Thymus (tissue), 11 donors: Measurements from ENCODE around the gene ZYX. TPM values are rescaled to one million over a fixed set of nuclear protein-coding genes. Genes with fewer than 3 reads are reported as not detected.
"Not testable (repeated sequence)": the region's sequence is repeated elsewhere in the genome, so short reads cannot be mapped to it uniquely, and the experiment has no call there.

Experiments
- DNase-seq, 9 donors: peaks; one replicate each; pipeline ENCODE4 v3.0.0-alpha.2; 2013; ENCODE audit warnings: low spot score in 9 of 9, low read depth in 6 of 9, missing footprints in 1 of 9
- H3K27ac ChIP-seq, 2 donors: one replicate each; pipeline ENCODE4 v1.5.1; 2013; ENCODE audit warnings: control low read depth in 1 of 2, low read depth in 1 of 2, low read length in 1 of 2, mild to moderate bottlenecking in 1 of 2, moderate library complexity in 1 of 2
- H3K27me3 ChIP-seq, 2 donors: one replicate each; pipeline ENCODE4 v1.5.1; 2013; ENCODE audit warnings: low read length in 1 of 2; ENCODE audit not compliant: control insufficient read depth in 2 of 2, insufficient read depth in 1 of 2
- H3K36me3 ChIP-seq, 2 donors: one replicate each; pipeline ENCODE4 v1.5.1; 2013; ENCODE audit warnings: low read length in 1 of 2, mild to moderate bottlenecking in 1 of 2, moderate library complexity in 1 of 2; ENCODE audit not compliant: control insufficient read depth in 2 of 2, insufficient read depth in 2 of 2
- H3K4me1 ChIP-seq, 2 donors: one replicate each; pipeline ENCODE4 v1.5.1; 2013; ENCODE audit warnings: low read length in 2 of 2; ENCODE audit not compliant: control insufficient read depth in 2 of 2, insufficient read depth in 2 of 2
- H3K4me3 ChIP-seq, 2 donors: one replicate each; pipeline ENCODE4 v1.5.1; 2013; ENCODE audit warnings: low read length in 2 of 2, control low read depth in 1 of 2, mild to moderate bottlenecking in 1 of 2
- H3K9me3 ChIP-seq, 2 donors: one replicate each; pipeline ENCODE4 v1.5.1; 2013; ENCODE audit warnings: low read length in 1 of 2, mild to moderate bottlenecking in 1 of 2; ENCODE audit not compliant: control insufficient read depth in 2 of 2, insufficient read depth in 1 of 2
- WGBS: extraction: QIAGEN DNeasy Blood & Tissue Kit; methylation state at CpG from one replicate; pipeline ENCODE4 v1.1.7; 2013; 5-methylcytosine and 5-hydroxymethylcytosine counted together
- polyA plus RNA-seq: library from polyadenylated mRNA; stranded (reverse); fragments of 200-250 nt; gene quantifications from one replicate; pipeline ENCODE4 v1.2.3, GENCODE V29; 2013
- total RNA-seq: library from RNA; stranded (reverse); fragments of 120-200 nt; gene quantifications from one replicate; pipeline ENCODE4 v1.2.4, GENCODE V29; 2013
- donor health status: healthy.

The ZYX gene
- total and polyA plus RNA-seq, 2 donors, result 16.8 to 113 TPM

DNA sequence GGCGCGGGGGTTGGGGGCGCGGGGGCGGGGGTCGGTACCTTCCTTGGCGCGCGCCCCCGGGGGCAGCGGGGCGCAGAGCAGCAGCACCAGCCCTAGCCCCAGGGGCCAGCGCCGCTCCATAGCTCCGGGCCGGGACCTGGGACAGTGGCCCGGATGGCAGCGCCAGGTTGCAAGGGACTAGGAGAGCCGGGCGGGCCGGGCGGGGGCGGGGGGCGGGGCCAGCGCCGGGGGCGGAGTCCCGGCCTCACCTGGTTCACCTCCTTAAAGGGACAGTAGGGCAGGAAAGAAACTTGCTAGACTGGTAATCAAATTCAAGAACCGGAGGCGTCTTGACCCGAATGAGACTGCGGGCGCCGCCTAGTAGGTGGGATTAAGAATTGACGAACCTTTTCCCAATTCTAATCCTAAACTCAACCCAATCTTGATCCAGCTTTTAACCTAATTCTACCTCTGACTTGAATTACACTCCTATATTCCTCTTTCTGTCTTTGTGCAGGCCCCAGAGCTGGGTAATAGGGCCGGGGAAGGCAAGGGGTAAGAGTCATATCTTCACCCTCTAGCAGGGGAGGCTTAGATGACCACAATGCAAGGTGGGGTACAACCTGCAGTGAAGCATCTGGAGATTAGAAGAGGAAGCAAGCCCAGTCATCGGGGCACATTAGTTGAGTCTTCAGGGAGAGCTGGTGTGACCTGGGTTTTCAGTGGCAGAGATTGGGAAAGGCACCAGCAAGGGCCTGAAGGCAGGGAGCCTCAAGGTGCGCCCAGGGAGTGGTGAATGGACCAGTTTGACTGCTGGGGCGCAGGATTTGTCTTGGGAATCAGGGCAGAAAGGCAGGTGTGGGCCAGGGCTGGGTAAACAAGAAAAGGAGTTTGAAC is 27.8 kb downstream of the ZYX start, which contains the start of gene EPHA1:
Gene EPHA1, minus strand, starts transcription at position 171 of the 876 bp plus-strand sequence. Its CDS starts 51 bp downstream, at position 120.
- Histone ChIP-seq H3K4me1 (peaks cover 20 to 53% of the 10 kb centered on the region in 2 donors), H3K4me3 (peak within 1 kb of the TSS; percentile 45 to 60), H3K36me3 (no peaks in the 10 kb centered on the region), H3K27me3 (no peaks in the 10 kb centered on the region), H3K9me3 (no peaks in the 10 kb centered on the region), H3K27ac (peak within 1 kb of the TSS; percentile 15 to 32)
- peak in 6 of 9 donors; percentile 25 to 72 (median 45) for DNase-seq
- WGBS, result 6% methylated on average over 39 of the region's 39 CpGs

DNA sequence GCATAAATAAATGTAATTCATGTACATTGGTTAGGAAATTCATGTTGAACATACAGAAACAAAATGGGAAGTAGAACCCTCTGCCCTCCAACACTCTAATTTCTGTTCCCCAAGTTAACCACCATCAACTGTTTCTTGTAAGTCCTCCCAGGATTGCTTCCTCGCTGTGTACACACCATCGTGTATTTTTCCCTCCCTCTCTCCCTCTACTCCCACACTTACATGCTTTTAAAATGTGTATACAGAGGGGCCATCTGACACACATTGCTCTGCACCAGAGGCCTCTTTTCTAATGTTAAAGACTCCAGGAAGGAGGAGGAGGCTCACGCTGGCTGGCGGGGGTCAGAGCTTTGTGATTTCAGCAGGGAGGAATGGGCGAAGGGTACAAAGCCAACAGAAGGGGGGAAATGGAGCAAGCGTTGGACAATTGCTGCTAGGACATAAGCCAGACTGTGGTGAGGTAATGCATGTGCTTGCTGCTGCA is 29.4 kb downstream of the ZYX start:
- 73% methylated on average over 6 of the region's 6 CpGs for WGBS
- no peaks in the 10 kb centered on the region for H3K9me3 ChIP-seq
- DNase-seq, result no peak
- no peak overlapping the region for H3K4me3 ChIP-seq
- peak overlapping the region in 1 of 2 donors; percentile 39 for H3K27ac ChIP-seq
- peaks cover 20 to 46% of the 10 kb centered on the region in 2 donors for H3K4me1 ChIP-seq
- no peaks in the 10 kb centered on the region for H3K27me3 ChIP-seq
- H3K36me3 ChIP-seq, result no peaks in the 10 kb centered on the region

DNA sequence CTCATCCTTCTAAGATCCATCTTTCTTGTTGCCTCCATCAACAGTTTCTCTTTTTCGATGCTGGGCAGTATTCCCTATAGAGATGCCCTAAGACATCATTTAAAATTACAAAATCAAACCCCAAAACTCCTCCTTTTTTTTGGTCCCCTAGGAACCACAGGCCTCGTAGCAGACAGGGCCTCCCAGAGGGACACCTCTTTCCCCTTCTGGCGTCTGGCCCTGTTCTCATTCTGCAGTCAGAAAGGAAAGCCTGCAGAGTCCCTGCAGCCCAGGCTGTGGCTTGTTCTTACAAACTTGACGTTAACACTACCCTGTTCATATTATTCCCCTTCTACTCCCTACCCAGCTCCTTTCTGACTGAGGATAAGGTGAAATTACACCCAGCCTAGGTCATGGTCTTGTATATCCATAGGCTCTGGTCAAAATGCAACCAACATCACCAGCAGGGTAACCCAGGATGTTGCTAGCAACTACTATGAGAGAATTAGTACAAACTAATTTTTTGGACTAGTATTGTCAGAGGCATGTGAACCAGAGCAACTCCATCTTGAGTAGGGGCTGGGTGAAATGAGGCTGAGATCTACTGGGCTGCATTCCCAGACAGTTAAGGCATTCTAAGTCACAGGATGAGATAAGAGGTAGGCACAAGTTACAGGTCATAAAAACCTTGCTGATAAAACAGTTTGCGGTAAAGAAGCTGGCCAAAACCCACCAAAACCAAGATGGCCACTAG is 31.0 kb downstream of the ZYX start:
- no peak for DNase-seq
- H3K27ac ChIP-seq, result no peak overlapping the region
- WGBS, result 77% methylated on average over 5 of the region's 5 CpGs
- peaks cover 20 to 30% of the 10 kb centered on the region in 2 donors for H3K4me1 ChIP-seq
- H3K9me3 ChIP-seq, result no peaks in the 10 kb centered on the region
- no peaks in the 10 kb centered on the region for H3K36me3 ChIP-seq
- H3K4me3 ChIP-seq, result no peak overlapping the region
- H3K27me3 ChIP-seq, result no peaks in the 10 kb centered on the region

- Histone ChIP-seq H3K9me3 (no peaks in the 10 kb centered on the region), H3K36me3 (no peaks in the 10 kb centered on the region), H3K27me3 (no peaks in the 10 kb centered on the region), H3K4me1 (peaks cover 10 to 21% of the 10 kb centered on the region in 2 donors), H3K4me3 (no peak overlapping the region), H3K27ac (peak overlapping the region in 1 of 2 donors; percentile 18)
- 92% methylated on average over 8 of the region's 8 CpGs for WGBS
- DNase-seq, result no peak
These were observed 32.0 kb downstream of the ZYX start for GRCh38 chr7:143413123-143413522.

GRCh38 chr7:143415209-143415608 is 34.1 kb downstream of the ZYX start:
- H3K9me3 ChIP-seq, H3K27me3 ChIP-seq, H3K4me1 ChIP-seq, DNase-seq, H3K36me3 ChIP-seq, H3K4me3 ChIP-seq: not testable (repeated sequence)
- 94% methylated on average over 7 of the region's 7 CpGs for WGBS
- H3K27ac ChIP-seq, result peak overlapping the region in 1 of 2 donors; percentile 59

DNA sequence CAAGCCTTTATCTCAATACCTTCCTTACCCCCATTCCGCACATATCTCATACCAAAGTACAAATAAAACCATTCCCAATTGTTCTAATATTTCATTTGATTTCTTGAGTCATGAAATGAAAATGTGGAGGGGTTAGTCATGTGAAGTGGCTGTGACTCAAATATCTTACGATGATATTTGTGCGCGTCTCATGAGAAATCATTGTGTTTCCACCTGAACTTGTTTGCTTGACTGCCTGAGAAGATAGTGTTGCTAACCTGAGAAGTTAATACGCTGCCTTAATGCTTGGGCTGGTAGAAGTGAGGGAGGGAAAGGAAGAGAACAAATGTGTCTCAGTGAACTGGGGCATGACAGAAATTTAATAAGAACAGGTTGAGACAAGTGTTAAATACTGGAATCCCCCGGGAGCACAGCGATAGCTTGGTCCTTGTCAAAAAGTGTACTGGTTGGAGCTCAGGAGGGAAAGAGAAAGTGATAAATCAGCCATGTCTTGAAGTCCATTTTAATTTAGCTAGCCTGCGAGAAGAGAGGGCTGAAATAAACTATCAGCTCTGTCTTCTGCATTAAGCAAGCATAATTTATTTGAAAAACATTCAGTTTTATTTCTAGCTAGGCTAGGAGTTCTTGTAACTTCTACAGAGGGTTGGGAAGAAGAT is 34.7 kb downstream of the ZYX start:
- Histone ChIP-seq H3K4me3 (no peak overlapping the region), H3K27ac (peak overlapping the region; percentile 2 to 66), H3K9me3 (no peaks in the 10 kb centered on the region), H3K36me3 (peaks cover 0 to 10% of the 10 kb centered on the region in 2 donors), H3K27me3 (no peaks in the 10 kb centered on the region), H3K4me1 (peaks cover 0 to 5% of the 10 kb centered on the region in 2 donors)
- 91% methylated on average over 8 of the region's 8 CpGs for WGBS
- peak in 1 of 9 donors; percentile 35 for DNase-seq

GRCh38 chr7:143416565-143417149 is 35.5 kb downstream of the ZYX start:
- H3K27me3 ChIP-seq, result no peaks in the 10 kb centered on the region
- DNase-seq, result peak in 6 of 9 donors; percentile 34 to 77 (median 57)
- no peaks in the 10 kb centered on the region for H3K9me3 ChIP-seq
- peak overlapping the region; percentile 0 to 42 for H3K27ac ChIP-seq
- no peak overlapping the region for H3K4me3 ChIP-seq
- peaks cover 0 to 5% of the 10 kb centered on the region in 2 donors for H3K4me1 ChIP-seq
- 31% methylated on average over 3 of the region's 3 CpGs for WGBS
- peaks cover 0 to 13% of the 10 kb centered on the region in 2 donors for H3K36me3 ChIP-seq

DNA sequence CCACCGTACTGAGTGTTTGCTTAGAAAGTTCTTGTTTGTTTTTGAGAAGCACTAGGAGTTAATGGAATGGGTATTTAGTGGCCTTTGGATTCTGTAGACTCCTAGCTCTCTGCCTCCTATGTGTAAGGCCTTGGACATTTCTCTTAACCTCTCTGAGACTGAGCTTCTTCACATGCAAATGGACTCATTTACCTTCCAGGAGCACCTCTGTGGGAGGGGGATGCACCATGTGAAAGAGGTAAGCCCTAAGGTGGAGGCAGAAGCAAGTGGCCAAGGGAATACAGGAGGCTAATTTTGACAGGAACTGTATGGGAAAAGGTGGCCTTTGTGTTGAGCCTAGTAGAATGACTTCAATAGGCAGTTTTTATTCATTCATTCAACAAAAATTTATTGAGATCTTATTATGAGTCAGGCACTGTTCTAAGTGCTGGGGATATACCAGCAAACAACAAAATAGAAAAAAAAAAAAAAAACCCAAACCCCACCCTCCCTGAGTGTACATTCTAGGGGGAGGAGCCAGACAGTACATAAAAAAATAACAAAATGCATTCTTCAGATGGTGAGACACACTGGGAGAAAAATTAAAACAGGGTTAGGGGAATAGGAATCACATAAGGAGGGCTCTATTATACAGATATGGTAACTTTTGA is 36.7 kb downstream of the ZYX start:
- peaks cover 0 to 5% of the 10 kb centered on the region in 2 donors for H3K4me1 ChIP-seq
- no peak overlapping the region for H3K4me3 ChIP-seq
- no peaks in the 10 kb centered on the region for H3K9me3 ChIP-seq
- H3K27ac ChIP-seq, result no peak overlapping the region
- H3K27me3 ChIP-seq, result no peaks in the 10 kb centered on the region
- 67% methylated on average over 1 of the region's 1 CpG for WGBS
- DNase-seq, result no peak
- H3K36me3 ChIP-seq, result peaks cover 0 to 14% of the 10 kb centered on the region in 2 donors
